NCI-H1417 treated with DMSO at 0.1 percent for 48 hours (cell line): ENCODE measurements around the gene CACNA1H.
"Not testable (repeated sequence)": the region's sequence is repeated elsewhere in the genome, so short reads cannot be mapped to it uniquely, and the experiment has no call there.

ENCODE experiments used
- DNase-seq: peaks from one replicate; lab custom pipeline; 2025; lab: John Stamatoyannopoulos, UW

The CACNA1H gene

DNA sequence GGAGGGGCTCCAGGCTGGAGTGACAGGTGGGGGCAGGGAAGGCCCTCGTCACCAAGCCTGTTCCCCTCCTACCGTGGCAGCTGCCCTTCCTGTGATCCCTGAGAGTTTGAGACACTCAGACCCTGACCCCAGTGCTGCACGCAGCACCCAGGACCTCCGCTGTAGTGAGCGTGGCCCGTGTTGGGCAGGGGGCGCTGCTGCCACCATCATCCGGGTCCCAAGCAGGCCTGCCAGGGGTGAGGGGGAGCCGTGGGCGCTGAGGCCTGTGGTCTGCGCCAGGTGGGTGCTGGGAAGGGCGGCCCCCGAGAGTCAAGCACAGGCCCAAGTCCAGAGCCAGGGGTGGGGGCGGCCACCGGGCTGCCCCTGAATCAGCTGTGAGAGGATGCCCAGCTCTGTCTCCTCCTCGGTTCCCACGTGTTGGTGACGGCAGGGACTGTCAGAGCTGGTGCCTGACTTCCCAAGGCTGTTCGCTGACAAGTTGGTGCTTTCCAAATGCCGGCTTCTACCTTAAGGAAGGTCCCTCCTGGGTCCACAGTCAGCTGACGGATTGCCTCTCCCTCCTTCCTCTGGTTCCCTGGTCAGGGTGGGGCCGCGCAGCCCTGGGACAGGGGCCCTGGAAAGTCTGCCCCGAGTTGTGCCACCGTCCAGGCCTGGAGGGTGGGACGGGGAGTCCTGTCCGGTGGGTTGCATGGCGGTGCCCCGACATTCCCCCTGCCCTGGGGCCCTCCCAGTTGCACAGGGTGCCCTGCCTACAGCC, 41.1 kb downstream of the CACNA1H start:
- DNase-seq, result no peak

DNA sequence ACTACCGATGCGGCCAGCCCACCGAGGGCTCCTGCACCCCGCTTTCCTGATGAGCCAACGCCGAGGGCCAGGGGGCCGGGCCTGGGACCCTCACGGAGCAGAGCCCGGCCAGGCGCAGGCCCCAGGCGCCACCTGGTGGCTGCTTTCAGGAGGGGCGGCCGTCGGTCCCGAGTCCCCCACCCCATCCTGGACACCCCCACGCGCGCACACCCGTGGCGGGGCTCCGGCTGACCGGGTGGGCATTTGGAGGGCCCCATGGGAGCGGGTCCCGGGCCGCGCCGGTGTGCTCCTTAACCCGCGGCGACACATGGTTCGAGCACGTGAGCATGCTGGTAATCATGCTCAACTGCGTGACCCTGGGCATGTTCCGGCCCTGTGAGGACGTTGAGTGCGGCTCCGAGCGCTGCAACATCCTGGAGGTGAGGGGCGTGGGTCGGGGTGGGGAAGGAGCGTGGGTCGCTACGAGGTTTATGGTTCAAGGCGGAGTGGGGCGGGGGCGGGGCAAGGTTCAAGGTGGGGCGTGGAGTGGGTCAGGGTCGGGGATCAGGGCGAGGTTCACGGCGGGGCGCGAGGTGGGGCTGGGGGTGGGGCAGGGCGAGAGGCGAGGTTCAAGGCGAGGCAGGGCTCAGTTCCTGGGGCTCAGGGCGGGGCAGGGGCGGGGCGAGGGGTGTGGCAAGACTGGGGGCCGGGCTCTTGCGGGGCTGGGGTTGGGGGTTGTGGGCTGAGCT, 41.9 kb downstream of the CACNA1H start:
- no peak for DNase-seq

DNA sequence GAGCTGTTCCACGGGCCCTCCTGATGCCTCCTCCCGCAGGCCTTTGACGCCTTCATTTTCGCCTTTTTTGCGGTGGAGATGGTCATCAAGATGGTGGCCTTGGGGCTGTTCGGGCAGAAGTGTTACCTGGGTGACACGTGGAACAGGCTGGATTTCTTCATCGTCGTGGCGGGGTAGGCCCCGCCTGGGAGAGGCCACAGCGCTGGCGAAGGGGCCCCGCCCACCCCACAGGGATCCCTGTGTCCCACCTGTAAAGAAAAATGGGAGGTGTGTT, 42.4 kb downstream of the CACNA1H start:
- no peak for DNase-seq

DNA sequence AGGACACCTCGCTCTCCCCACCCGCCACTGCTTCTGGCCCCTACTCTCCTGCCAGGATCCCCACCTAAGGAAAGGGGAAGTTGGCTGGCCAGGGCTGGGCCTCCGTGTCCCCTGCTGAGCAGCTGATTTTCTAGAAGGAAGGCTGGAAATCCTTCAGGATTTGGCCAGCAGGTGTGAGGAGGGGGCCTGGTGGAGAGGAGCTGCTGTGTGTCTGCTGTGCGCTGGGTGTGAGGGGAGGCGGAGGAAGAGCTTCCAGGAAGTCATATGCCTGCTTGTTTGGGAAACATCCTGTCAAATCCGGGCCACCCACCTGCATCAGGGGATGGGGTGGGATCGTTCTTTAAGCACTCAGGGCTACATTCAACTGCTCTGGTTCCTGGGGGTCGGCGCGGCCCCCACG, 43.6 kb downstream of the CACNA1H start:
- DNase-seq, result no peak

GRCh38 chr16:1197237-1197866, 44.4 kb downstream of the CACNA1H start:
- DNase-seq, result peak; percentile 67

- DNase-seq, result no peak
Measured at GRCh38 chr16:1198194-1198593, 45.3 kb downstream of the CACNA1H start.

DNA sequence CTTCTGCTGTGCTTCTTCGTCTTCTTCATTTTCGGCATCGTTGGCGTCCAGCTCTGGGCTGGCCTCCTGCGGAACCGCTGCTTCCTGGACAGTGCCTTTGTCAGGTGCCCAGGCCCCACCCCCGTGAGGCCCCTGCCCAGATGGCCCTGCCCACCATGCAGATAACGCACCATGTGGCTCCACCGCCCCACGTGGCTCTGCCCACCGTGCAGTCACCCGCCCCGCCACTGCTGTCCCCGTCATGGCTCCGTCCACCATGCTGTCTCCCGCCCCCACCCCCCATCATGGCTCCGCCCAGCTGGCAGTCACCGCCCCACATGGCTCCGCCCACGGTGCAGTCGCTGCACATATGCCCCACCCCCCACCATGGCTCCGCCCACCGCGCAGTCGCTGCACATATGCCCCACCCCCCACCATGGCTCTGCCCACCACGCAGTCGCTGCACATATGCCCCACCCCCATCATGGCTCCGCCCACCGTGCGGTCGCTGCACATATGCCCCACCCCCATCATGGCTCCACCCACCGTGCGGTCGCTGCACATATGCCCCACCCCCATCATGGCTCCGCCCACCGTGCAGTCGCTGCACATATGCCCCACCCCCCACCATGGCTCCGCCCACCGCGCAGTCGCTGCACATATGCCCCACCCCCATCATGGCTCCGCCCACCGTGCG, 45.9 kb downstream of the CACNA1H start:
- not testable (repeated sequence) for DNase-seq

DNA sequence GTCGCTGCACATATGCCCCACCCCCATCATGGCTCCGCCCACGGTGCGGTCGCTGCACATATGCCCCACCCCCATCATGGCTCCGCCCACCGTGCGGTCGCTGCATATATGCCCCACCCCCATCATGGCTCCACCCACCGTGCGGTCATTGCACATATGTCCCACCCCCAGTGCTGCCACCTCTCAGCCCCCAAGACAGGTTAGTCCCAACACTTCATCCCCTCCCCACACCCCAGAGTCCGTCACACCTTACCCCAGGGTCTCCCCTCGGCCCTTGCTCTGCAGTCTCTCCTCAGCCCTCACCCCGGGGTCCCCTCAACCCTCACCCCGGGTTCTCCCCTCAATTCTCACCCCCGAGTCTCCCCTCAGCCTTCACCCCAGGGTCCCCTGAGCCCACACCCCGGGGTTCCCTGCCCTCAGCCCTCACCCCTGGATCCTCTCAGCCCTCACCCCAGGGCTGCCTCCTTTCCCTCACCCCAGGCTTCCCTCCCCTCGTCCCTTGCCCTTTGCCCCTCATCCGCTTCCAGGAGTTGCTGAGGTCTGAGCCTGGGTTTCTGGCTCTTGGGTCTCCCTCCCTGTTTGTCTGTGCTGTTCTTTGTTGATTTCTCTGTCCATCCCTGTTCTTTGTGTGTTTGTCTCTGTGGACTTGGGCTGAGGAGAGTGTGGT, 46.6 kb downstream of the CACNA1H start:
- DNase-seq, result no peak

GRCh38 chr16:1200014-1200627, 47.2 kb downstream of the CACNA1H start:
- DNase-seq, result no peak

DNA sequence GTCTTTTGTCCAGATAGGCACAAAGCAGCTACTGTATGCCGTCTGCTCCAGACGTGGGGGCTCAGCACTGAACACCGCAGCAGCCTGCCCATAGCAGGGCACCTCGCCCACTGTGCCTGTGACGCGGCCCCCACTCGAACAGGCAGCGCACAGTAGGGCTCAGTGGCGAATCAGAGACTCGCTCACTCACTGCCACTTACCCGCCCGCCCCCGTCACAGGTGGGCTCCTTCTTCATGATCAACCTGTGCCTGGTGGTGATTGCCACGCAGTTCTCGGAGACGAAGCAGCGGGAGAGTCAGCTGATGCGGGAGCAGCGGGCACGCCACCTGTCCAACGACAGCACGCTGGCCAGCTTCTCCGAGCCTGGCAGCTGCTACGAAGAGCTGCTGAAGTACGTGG, 48.5 kb downstream of the CACNA1H start:
- no peak for DNase-seq

- DNase-seq, result no peak
Measured at GRCh38 chr16:1202274-1202673, 49.4 kb downstream of the CACNA1H start.

- DNase-seq, result no peak
Measured at GRCh38 chr16:1204933-1205332, 52.0 kb downstream of the CACNA1H start.

DNA sequence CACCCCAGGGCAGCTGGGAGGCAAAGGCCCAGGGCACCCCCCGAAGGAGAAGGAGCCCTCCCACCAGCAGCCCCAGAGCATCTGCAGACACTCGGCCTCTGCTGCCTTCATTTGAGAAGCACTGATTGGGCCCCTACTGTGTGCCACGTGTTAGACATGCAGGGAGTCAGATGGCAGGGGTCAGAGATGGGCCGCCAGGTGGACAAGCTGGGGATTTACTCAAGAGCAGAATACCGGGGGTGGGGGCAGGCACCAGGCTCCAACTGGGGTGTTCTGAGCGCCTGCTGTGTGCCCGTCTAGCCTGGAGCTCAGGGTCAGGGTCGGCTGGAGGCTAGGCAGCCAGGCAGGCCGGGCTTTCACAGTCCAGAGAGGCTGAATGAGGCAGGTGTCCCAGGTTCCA, 53.4 kb downstream of the CACNA1H start:
- DNase-seq, result no peak

DNA sequence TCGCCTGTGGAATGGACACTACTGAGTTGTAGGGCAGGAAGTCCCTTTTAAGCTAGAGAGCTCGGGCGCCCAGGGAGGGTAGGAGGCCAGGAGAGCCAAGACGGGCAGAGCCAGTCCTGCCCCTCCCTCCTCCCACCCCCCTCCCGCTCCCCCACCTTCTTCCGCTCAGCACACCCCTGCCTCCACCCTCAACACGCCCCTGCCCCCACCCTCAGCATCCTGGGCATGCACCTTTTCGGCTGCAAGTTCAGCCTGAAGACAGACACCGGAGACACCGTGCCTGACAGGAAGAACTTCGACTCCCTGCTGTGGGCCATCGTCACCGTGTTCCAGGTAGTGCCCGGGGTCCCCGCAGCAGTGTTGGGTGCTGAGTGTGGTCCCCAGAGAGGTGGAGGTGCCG, 53.9 kb downstream of the CACNA1H start:
- no peak for DNase-seq

DNA sequence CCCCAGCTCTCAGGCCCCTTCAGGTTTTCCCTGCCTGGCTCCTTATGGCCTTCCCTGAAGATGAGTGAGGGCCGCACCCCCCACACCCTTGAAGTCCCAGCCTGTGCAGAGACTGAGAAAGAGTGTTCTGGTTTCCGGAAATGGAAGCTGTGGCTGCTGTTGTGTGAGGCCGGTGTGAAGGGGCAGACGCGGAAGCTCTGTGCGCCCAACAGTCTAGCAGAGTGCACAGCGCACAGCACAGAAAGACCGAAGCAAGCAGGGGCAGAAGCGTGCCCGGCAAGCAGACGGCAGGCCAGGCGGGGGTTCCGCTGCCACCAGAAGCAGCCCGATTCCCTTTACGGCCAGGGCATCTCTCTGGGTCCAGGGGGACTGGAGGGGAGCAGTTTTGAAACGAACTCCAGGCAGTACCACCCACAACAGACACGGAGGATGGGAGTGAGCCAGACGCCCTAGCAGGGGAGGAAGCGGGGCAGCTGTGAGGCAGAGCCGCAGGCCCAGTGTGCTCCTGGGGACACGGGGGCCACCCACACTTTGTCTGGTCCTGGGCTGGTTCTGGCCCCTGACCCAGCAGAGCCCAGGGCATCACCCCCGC, 55.4 kb downstream of the CACNA1H start:
- DNase-seq, result no peak

GRCh38 chr16:1209081-1209480, 56.2 kb downstream of the CACNA1H start:
- DNase-seq, result no peak

GRCh38 chr16:1210461-1210860, 57.6 kb downstream of the CACNA1H start:
- no peak for DNase-seq

DNA sequence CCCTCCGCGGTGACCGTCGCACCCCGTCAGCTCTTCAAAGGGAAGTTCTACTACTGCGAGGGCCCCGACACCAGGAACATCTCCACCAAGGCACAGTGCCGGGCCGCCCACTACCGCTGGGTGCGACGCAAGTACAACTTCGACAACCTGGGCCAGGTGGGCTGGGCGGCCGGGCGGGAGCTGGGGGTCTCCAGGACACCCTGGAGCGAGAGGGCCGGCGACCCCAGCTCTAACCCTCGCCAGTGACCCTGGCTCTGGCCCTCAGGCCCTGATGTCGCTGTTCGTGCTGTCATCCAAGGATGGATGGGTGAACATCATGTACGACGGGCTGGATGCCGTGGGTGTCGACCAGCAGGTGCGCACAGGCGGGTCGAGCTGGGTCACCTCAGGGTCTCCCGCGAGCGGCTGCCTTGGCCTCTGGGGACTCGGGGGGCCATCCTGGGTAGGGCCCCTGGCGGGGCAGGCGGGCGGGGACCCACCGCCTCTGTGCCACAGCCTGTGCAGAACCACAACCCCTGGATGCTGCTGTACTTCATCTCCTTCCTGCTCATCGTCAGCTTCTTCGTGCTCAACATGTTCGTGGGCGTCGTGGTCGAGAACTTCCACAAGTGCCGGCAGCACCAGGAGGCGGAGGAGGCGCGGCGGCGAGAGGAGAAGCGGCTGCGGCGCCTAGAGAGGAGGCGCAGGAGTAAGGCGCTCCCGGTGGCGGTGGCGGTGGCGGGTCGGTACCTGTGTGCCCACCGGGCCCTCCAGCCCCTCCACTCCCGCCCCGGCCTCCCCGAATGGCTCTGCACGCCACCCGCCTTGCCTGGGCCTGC, 58.8 kb downstream of the CACNA1H start:
- DNase-seq, result no peak

- no peak for DNase-seq
Measured at GRCh38 chr16:1212616-1213194, 59.8 kb downstream of the CACNA1H start.

GRCh38 chr16:1213231-1213630, 60.3 kb downstream of the CACNA1H start:
- no peak for DNase-seq
